RWPE1 (cell line): Measurements from ENCODE around the gene MORN2.

ENCODE experiments used
- CTCF ChIA-PET: fragments of 350-600 bp; sonication (Branson Sonifier 250); formaldehyde crosslinking; extraction: SDS; loops from one replicate; lab custom pipeline; 2021; lab: Yijun Ruan, JAX
- POLR2A ChIA-PET: fragments of 400-600 bp; formaldehyde crosslinking; extraction: SDS; loops from one replicate; lab custom pipeline; 2020; ENCODE audit warnings: antibody characterized with exemption; ENCODE audit not compliant: low non-redundant PET; lab: Yijun Ruan, JAX
- DNase-seq: peaks from one replicate; pipeline ENCODE4 v3.0.0; 2012; ENCODE audit warnings: low spot score
- H3K27ac ChIP-seq: fragments of 450-650 bp; 2 replicates; pipeline ENCODE4 v1.5.1; 2017
- TF ChIP-seq, protein P1 (sequence below): fragments of 450-650 bp; conservative IDR thresholded peaks from 2 replicates; pipeline ENCODE4 v1.5.1; 2017; ENCODE audit warnings: low read depth, mild to moderate bottlenecking

MORN2 gene

DNA sequence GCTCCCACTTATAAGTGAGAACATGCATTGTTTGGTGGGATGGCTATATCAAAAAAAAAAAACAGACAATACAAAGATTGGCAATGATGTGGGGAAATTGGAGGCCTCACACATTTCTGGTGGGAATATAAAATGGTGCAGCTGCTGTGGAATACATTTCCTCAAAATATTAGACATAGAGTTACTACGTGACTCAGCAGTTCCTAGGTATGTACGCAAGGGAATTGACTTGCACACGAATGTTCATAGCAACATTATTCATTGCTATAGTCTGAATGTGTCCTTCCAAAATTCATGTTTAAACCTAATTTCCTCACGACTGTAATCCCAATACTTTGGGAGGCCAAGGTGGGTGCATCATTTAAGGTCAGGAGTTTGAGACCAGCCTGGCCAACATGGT is 11.6 kb downstream of the MORN2 start:
- DNase-seq = no peak
- no peak overlapping the region for H3K27ac ChIP-seq
- CTCF ChIA-PET = no interaction called here
- TF ChIP-seq, protein P1, sequence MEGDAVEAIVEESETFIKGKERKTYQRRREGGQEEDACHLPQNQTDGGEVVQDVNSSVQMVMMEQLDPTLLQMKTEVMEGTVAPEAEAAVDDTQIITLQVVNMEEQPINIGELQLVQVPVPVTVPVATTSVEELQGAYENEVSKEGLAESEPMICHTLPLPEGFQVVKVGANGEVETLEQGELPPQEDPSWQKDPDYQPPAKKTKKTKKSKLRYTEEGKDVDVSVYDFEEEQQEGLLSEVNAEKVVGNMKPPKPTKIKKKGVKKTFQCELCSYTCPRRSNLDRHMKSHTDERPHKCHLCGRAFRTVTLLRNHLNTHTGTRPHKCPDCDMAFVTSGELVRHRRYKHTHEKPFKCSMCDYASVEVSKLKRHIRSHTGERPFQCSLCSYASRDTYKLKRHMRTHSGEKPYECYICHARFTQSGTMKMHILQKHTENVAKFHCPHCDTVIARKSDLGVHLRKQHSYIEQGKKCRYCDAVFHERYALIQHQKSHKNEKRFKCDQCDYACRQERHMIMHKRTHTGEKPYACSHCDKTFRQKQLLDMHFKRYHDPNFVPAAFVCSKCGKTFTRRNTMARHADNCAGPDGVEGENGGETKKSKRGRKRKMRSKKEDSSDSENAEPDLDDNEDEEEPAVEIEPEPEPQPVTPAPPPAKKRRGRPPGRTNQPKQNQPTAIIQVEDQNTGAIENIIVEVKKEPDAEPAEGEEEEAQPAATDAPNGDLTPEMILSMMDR = no peak
- POLR2A ChIA-PET = no interaction called here

DNA sequence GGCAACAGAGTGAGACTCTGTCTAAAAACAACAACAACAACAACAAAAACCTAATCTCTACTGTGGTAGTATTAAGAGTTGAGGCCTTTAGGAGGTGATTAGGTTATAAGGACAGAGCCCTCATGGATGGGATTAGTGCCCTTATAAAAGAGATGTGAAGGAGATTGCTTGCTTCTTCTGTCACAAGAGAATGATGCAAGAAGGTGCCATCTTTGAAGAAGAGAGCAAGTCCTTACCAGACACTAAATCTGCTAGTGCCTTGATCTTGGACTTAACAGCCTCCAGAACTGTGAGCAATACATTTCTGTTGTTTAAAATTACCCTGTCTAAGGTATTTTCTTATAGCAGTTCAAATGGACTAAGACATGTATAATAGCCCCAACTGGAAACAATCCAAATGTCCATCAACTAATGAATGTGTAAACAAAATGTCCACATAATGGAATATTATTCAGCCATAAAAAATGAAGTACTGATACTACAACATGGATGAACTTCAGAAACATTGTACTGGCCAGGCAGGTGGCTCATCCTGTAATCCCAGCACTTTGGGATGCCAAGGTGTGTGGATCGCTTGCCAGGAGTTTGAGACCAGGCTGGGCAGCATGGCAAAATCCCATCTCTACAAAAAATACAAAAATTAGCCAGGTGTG is 12.3 kb downstream of the MORN2 start:
- H3K27ac ChIP-seq = no peak overlapping the region
- POLR2A ChIA-PET = no interaction called here
- TF ChIP-seq, protein P1 = no peak
- CTCF ChIA-PET = no interaction called here
- DNase-seq = no peak

- TF ChIP-seq, protein P1 = no peak
- ChIA-PET CTCF (interaction anchor here (0.6 kb wide), 1 partner anchor 340 kb away, joined by 3 read pairs; no protein-coding TSS in a partner anchor), POLR2A (no interaction called here)
- DNase-seq = no peak
- H3K27ac ChIP-seq = no peak overlapping the region
Observed at GRCh38 chr2:38889045-38889444, 13.3 kb downstream of the MORN2 start.

- TF ChIP-seq, protein P1 = no peak
- no peak for DNase-seq
- POLR2A ChIA-PET = no interaction called here
- CTCF ChIA-PET = no interaction called here
- H3K27ac ChIP-seq = no peak within 1 kb of the TSS
Observed at GRCh38 chr2:38889575-38889974, 13.8 kb downstream of the MORN2 start, which contains the start of gene ARHGEF33. TSS of gene ARHGEF33 (plus strand) at chr2:38889875. CDS start at chr2:38919448, 29,573 bp downstream.

- TF ChIP-seq, protein P1 = no peak
- ChIA-PET POLR2A (no interaction called here), CTCF (interaction anchor here (0.6 kb wide), 1 partner anchor 273 kb away, joined by 3 read pairs; no protein-coding TSS in a partner anchor)
- no peak overlapping the region for H3K27ac ChIP-seq
- no peak for DNase-seq
Observed at GRCh38 chr2:38892819-38893218, 17.0 kb downstream of the MORN2 start.

DNA sequence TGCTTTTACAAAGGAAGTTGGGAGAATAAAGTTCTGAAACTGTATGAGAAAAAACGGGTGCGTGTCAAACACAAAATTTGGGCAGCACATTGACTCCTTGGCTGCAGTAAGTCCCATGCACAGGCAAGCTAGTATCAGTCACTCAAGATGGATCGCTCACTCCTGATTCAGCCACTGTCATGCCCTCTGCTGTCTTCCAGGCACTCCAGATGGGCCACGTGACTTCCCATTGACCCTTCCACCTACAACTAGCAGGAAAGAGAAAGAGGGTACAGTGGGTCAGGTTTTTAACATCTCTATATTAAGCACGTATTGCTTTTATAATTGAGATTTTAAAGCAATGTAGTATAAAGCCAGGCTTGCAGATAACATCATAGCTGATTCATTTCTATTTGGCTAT is 22.5 kb downstream of the MORN2 start:
- TF ChIP-seq, protein P1 = no peak
- H3K27ac ChIP-seq = no peak overlapping the region
- CTCF ChIA-PET = no interaction called here
- POLR2A ChIA-PET = no interaction called here
- no peak for DNase-seq
